ENCODE measurements around the gene EOLA2.

The EOLA2 gene

DNA sequence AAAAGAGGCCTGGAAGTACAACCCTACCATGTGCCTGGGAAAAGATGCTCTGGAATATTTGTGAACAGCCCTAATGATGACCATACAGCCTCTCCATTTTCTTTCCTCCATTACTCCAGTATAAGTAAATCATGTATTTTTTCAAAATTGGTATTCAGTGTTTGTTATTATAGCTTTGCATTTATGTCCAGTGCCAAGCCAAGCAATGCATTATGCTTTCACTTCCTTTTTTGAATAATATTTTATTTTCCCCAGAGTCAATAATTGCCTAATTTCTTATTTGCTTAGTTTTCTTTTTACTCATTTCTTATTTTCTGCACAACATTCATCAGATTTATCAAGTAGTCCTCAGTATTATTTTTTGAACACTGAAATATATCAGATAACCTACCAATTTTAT, 49.3 kb upstream of the EOLA2 start:
- peaks cover 0 to 1% of the 10 kb centered on the region in 2 experiments; a peak in 1 of 3 replicates for H3K36me3 ChIP-seq (ENCODE audit: control insufficient read depth in 2 of 2, insufficient read depth in 1 of 2, low read length in 2 of 2)
- CTCF ChIA-PET: interaction anchor here (0.6 kb wide), 1 partner anchor 693 kb away, joined by 3 read pairs; no protein-coding TSS in a partner anchor

More for the DNA sequence above, 49.3 kb upstream of the EOLA2 start:
- TF ChIP-seq ZBTB20 (tag by site-specific recombination; IDR thresholded peaks at IDR 0.05) (no peak), ZNF501 (tag by site-specific recombination; IDR thresholded peaks at IDR 0.05) (no peak), ZNF660 (tag by site-specific recombination; IDR thresholded peaks at IDR 0.05) (no peak), ZNF221 (tag by site-specific recombination; IDR thresholded peaks at IDR 0.05; ENCODE audit: borderline replicate concordance) (no peak), PRDM1 (tag by site-specific recombination; IDR thresholded peaks at IDR 0.05) (no peak), GFI1B (tag by site-specific recombination; IDR thresholded peaks at IDR 0.05) (no peak), ZNF555 (tag by site-specific recombination; conservative IDR thresholded peaks at IDR 0.05) (no peak), GLI4 (tag by site-specific recombination; IDR thresholded peaks at IDR 0.05) (no peak), MEIS1 (CRISPR knock-in tag; IDR thresholded peaks at IDR 0.05; ENCODE audit: borderline replicate concordance) (no peak), KLF7 (tag by site-specific recombination; IDR thresholded peaks at IDR 0.05; ENCODE audit: borderline replicate concordance) (no peak), ZNF140 (tag by site-specific recombination; IDR thresholded peaks at IDR 0.05) (no peak), IKZF3 (tag by site-specific recombination; IDR thresholded peaks at IDR 0.05) (no peak)
- TF ChIP-seq, protein P1, sequence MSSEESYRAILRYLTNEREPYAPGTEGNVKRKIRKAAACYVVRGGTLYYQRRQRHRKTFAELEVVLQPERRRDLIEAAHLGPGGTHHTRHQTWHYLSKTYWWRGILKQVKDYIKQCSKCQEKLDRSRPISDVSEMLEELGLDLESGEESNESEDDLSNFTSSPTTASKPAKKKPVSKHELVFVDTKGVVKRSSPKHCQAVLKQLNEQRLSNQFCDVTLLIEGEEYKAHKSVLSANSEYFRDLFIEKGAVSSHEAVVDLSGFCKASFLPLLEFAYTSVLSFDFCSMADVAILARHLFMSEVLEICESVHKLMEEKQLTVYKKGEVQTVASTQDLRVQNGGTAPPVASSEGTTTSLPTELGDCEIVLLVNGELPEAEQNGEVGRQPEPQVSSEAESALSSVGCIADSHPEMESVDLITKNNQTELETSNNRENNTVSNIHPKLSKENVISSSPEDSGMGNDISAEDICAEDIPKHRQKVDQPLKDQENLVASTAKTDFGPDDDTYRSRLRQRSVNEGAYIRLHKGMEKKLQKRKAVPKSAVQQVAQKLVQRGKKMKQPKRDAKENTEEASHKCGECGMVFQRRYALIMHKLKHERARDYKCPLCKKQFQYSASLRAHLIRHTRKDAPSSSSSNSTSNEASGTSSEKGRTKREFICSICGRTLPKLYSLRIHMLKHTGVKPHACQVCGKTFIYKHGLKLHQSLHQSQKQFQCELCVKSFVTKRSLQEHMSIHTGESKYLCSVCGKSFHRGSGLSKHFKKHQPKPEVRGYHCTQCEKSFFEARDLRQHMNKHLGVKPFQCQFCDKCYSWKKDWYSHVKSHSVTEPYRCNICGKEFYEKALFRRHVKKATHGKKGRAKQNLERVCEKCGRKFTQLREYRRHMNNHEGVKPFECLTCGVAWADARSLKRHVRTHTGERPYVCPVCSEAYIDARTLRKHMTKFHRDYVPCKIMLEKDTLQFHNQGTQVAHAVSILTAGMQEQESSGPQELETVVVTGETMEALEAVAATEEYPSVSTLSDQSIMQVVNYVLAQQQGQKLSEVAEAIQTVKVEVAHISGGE (tag by site-specific recombination; conservative IDR thresholded peaks at IDR 0.05; ENCODE audit: low read depth): no peak
- TF ChIP-seq, protein P2, sequence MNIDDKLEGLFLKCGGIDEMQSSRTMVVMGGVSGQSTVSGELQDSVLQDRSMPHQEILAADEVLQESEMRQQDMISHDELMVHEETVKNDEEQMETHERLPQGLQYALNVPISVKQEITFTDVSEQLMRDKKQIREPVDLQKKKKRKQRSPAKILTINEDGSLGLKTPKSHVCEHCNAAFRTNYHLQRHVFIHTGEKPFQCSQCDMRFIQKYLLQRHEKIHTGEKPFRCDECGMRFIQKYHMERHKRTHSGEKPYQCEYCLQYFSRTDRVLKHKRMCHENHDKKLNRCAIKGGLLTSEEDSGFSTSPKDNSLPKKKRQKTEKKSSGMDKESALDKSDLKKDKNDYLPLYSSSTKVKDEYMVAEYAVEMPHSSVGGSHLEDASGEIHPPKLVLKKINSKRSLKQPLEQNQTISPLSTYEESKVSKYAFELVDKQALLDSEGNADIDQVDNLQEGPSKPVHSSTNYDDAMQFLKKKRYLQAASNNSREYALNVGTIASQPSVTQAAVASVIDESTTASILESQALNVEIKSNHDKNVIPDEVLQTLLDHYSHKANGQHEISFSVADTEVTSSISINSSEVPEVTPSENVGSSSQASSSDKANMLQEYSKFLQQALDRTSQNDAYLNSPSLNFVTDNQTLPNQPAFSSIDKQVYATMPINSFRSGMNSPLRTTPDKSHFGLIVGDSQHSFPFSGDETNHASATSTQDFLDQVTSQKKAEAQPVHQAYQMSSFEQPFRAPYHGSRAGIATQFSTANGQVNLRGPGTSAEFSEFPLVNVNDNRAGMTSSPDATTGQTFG (tag by site-specific recombination; IDR thresholded peaks at IDR 0.05; ENCODE audit: borderline replicate concordance): no peak
- TF ChIP-seq, protein P3, sequence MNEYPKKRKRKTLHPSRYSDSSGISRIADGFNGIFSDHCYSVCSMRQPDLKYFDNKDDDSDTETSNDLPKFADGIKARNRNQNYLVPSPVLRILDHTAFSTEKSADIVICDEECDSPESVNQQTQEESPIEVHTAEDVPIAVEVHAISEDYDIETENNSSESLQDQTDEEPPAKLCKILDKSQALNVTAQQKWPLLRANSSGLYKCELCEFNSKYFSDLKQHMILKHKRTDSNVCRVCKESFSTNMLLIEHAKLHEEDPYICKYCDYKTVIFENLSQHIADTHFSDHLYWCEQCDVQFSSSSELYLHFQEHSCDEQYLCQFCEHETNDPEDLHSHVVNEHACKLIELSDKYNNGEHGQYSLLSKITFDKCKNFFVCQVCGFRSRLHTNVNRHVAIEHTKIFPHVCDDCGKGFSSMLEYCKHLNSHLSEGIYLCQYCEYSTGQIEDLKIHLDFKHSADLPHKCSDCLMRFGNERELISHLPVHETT (tag by site-specific recombination; IDR thresholded peaks at IDR 0.05): no peak
- TF ChIP-seq, protein P4, sequence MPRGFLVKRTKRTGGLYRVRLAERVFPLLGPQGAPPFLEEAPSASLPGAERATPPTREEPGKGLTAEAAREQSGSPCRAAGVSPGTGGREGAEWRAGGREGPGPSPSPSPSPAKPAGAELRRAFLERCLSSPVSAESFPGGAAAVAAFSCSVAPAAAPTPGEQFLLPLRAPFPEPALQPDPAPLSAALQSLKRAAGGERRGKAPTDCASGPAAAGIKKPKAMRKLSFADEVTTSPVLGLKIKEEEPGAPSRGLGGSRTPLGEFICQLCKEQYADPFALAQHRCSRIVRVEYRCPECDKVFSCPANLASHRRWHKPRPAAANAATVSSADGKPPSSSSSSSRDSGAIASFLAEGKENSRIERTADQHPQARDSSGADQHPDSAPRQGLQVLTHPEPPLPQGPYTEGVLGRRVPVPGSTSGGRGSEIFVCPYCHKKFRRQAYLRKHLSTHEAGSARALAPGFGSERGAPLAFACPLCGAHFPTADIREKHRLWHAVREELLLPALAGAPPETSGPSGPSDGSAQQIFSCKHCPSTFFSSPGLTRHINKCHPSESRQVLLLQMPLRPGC (tag by site-specific recombination; IDR thresholded peaks at IDR 0.05): no peak
- TF ChIP-seq, protein P5, sequence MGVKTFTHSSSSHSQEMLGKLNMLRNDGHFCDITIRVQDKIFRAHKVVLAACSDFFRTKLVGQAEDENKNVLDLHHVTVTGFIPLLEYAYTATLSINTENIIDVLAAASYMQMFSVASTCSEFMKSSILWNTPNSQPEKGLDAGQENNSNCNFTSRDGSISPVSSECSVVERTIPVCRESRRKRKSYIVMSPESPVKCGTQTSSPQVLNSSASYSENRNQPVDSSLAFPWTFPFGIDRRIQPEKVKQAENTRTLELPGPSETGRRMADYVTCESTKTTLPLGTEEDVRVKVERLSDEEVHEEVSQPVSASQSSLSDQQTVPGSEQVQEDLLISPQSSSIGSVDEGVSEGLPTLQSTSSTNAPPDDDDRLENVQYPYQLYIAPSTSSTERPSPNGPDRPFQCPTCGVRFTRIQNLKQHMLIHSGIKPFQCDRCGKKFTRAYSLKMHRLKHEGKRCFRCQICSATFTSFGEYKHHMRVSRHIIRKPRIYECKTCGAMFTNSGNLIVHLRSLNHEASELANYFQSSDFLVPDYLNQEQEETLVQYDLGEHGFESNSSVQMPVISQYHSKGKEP (tag by site-specific recombination; IDR thresholded peaks at IDR 0.05): no peak
- TF ChIP-seq, protein P6, sequence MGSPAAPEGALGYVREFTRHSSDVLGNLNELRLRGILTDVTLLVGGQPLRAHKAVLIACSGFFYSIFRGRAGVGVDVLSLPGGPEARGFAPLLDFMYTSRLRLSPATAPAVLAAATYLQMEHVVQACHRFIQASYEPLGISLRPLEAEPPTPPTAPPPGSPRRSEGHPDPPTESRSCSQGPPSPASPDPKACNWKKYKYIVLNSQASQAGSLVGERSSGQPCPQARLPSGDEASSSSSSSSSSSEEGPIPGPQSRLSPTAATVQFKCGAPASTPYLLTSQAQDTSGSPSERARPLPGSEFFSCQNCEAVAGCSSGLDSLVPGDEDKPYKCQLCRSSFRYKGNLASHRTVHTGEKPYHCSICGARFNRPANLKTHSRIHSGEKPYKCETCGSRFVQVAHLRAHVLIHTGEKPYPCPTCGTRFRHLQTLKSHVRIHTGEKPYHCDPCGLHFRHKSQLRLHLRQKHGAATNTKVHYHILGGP (tag by site-specific recombination; IDR thresholded peaks at IDR 0.05): no peak
- Histone ChIP-seq H3K4me3 (ENCODE audit: low read depth, low read length) (no peak overlapping the region), H3K4me1 (ENCODE audit: control insufficient read depth, insufficient read depth, low read length) (no peaks in the 10 kb centered on the region), H3K9me3 (ENCODE audit: control insufficient read depth, insufficient read depth, low read depth, low read length) (no peaks in the 10 kb centered on the region), H3K27ac (ENCODE audit: extremely low read depth, low read depth, low read length) (no peak overlapping the region)
- POLR2A ChIA-PET: no interaction called here
